Spinal cord (tissue), 10 donors: ENCODE data around the gene ANKRD28. TPM values are rescaled to one million over a fixed set of nuclear protein-coding genes. Genes with fewer than 3 reads are reported as not detected.

Experiments
- DNase-seq, 6 donors: peaks; one replicate each; pipeline versions ENCODE4 v3.0.0 to v3.0.0-alpha.2; 2013 to 2015; ENCODE audit warnings: low spot score in 6 of 6, low read depth in 4 of 6
- H3K27ac ChIP-seq: one replicate; pipeline ENCODE4 v1.5.1; 2013; ENCODE audit warnings: low read depth, low read length, control low read depth
- H3K27me3 ChIP-seq: one replicate; pipeline ENCODE4 v1.6.1; 2013; ENCODE audit warnings: low read length; ENCODE audit not compliant: control insufficient read depth, insufficient read depth
- H3K36me3 ChIP-seq: one replicate; pipeline ENCODE4 v1.6.1; 2013; ENCODE audit warnings: low read length; ENCODE audit not compliant: control insufficient read depth, insufficient read depth
- H3K4me1 ChIP-seq: one replicate; pipeline ENCODE4 v1.6.1; 2013; ENCODE audit warnings: low read length; ENCODE audit not compliant: control insufficient read depth, insufficient read depth
- H3K4me3 ChIP-seq: one replicate; pipeline ENCODE4 v1.5.1; 2013; ENCODE audit warnings: low read depth, low read length, control low read depth
- H3K9me3 ChIP-seq: one replicate; pipeline ENCODE4 v1.6.1; 2013; ENCODE audit warnings: low read length; ENCODE audit not compliant: control insufficient read depth, insufficient read depth
- WGBS: methylation state at CpG from one replicate; pipeline ENCODE4 v1.1.5; 2013; ENCODE audit warnings: missing lambda C conversion rate; ENCODE audit not compliant: insufficient coverage; 5-methylcytosine and 5-hydroxymethylcytosine counted together
- polyA plus RNA-seq, 2 donors: library from polyadenylated mRNA; unstranded; fragments of 120-200 nt; gene quantifications; one replicate each; pipeline ENCODE4 v1.2.1, GENCODE V29; 2013; ENCODE audit not compliant: insufficient read length in 2 of 2
- total RNA-seq, 2 donors: library from RNA; depleted of rRNA in 1 of 2; stranded (reverse); fragments of 120-200 nt in 1 of 2; fragments of >200 nt in 1 of 2; gene quantifications; one replicate each; pipeline versions ENCODE4 v1.2.3 to v1.2.4, GENCODE V29; 2013 to 2014
- donor health status: healthy.

The ANKRD28 gene
- total and polyA plus RNA-seq, 4 donors, result 37.8 to 89.3 (median 50.6) TPM

- Histone ChIP-seq H3K9me3 (no peaks in the 10 kb centered on the region), H3K4me1 (no peaks in the 10 kb centered on the region), H3K27me3 (no peaks in the 10 kb centered on the region), H3K36me3 (no peaks in the 10 kb centered on the region), H3K27ac (no peak overlapping the region), H3K4me3 (no peak overlapping the region)
- no peak for DNase-seq
- WGBS, result 92% methylated on average over 2 of the region's 2 CpGs
Measured at GRCh38 chr3:15808679-15809310, 11.0 kb upstream of the ANKRD28 start.

DNA sequence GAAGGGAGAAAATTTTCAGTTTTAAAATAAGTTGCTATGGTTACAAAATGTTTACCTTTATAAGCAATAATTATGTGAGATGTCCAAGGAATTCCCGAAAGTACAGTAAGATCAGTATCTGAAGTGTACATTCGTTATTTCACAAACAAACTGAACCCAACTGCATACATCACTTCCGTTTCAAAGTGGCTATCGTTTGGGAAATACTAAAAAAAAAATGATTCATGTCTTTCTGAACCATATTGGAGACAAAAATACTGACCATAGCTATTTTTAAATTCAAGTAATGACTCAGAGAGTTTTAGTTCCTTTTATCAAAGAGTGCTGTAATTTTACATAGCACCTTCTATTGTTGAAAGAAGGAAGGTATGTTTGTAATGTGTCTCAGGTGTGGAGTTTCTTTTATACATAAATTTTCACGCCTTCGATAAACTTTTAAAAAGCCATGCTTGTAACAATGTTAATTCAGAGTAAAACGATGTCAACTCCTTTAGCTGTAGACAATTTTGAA is 8.0 kb upstream of the ANKRD28 start:
- no CpG with 5 or more reads among the region's 7 CpGs for WGBS
- H3K36me3 ChIP-seq, result no peaks in the 10 kb centered on the region
- H3K9me3 ChIP-seq, result no peaks in the 10 kb centered on the region
- H3K27me3 ChIP-seq, result no peaks in the 10 kb centered on the region
- no peak for DNase-seq
- H3K4me3 ChIP-seq, result no peak overlapping the region
- H3K4me1 ChIP-seq, result no peaks in the 10 kb centered on the region
- no peak overlapping the region for H3K27ac ChIP-seq

DNA sequence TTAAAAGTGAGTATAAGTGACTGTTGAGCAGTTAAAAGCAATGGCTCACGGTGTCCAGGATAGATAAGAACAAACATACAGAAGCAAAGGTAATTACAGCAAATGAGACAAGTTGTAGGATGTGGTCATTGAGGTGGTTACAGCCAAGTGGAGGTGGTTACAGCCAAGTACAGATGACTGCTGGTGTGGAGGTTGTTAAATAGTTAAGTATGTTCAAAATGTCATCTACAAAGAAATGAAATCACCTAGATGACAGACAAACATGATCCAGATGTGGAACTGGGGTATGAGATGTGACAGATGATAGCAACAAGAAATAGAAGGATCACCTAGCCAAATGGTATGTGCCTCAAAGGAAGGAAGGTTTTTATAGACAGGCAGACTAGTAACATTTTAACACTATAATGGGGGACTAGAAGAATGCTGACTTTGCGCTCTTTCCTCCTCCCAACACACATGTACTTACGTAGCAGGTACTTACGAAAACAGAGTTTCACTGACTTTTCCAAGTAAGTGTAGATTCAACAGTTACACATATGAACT is 6.8 kb upstream of the ANKRD28 start:
- Histone ChIP-seq H3K4me1 (no peaks in the 10 kb centered on the region), H3K27ac (no peak overlapping the region), H3K27me3 (no peaks in the 10 kb centered on the region), H3K9me3 (no peaks in the 10 kb centered on the region), H3K36me3 (no peaks in the 10 kb centered on the region), H3K4me3 (no peak overlapping the region)
- WGBS, result no CpG with 5 or more reads among the region's 4 CpGs
- DNase-seq, result no peak

- H3K4me3 ChIP-seq, result no peak overlapping the region
- no peaks in the 10 kb centered on the region for H3K27me3 ChIP-seq
- DNase-seq, result no peak
- no peaks in the 10 kb centered on the region for H3K36me3 ChIP-seq
- no peaks in the 10 kb centered on the region for H3K9me3 ChIP-seq
- no peaks in the 10 kb centered on the region for H3K4me1 ChIP-seq
- no peak overlapping the region for H3K27ac ChIP-seq
- WGBS, result no CpG with 5 or more reads among the region's 2 CpGs
Measured at GRCh38 chr3:15803921-15804320, 6.1 kb upstream of the ANKRD28 start.

GRCh38 chr3:15801298-15801697 is 3.5 kb upstream of the ANKRD28 start:
- no peak overlapping the region for H3K4me3 ChIP-seq
- H3K36me3 ChIP-seq, result no peaks in the 10 kb centered on the region
- no peak overlapping the region for H3K27ac ChIP-seq
- no peaks in the 10 kb centered on the region for H3K4me1 ChIP-seq
- no peaks in the 10 kb centered on the region for H3K27me3 ChIP-seq
- H3K9me3 ChIP-seq, result no peaks in the 10 kb centered on the region
- WGBS, result no CpG with 5 or more reads among the region's 3 CpGs
- DNase-seq, result no peak

GRCh38 chr3:15800780-15801179 is 3.0 kb upstream of the ANKRD28 start:
- DNase-seq, result no peak
- H3K27ac ChIP-seq, result no peak overlapping the region
- H3K4me1 ChIP-seq, result no peaks in the 10 kb centered on the region

DNA sequence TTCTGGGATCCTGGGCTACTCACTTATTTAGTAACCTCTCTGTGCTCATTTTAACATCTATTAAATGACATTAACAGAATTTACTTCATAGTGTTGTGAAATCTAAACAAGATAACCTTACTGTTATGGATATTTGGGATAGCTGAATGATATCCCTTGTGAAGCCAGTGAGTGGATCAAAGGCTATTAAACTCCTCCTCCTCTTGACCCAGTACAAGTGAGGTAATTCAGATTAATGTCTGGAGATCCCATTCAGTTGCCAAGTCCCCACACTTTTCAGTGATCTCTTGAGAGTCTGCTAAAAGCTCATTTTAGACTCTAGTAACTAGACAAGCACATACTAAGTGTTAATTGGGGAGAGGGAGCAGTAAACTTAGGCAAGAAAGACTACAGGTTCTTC is 2.5 kb upstream of the ANKRD28 start:
- Histone ChIP-seq H3K27ac (no peak overlapping the region), H3K36me3 (no peaks in the 10 kb centered on the region), H3K4me1 (no peaks in the 10 kb centered on the region), H3K9me3 (no peaks in the 10 kb centered on the region), H3K27me3 (no peaks in the 10 kb centered on the region), H3K4me3 (no peak overlapping the region)
- no peak for DNase-seq

More at GRCh38 chr3:15800780-15801179, 3.0 kb upstream of the ANKRD28 start:
- Histone ChIP-seq H3K9me3 (no peaks in the 10 kb centered on the region), H3K4me3 (no peak overlapping the region), H3K36me3 (no peaks in the 10 kb centered on the region), H3K27me3 (no peaks in the 10 kb centered on the region)

- no peak overlapping the region for H3K4me3 ChIP-seq
- H3K4me1 ChIP-seq, result peaks cover 3% of the 10 kb centered on the region
- peak overlapping the region; percentile 97 for H3K27ac ChIP-seq
- WGBS, result 40% methylated on average over 1 of the region's 2 CpGs
- no peaks in the 10 kb centered on the region for H3K9me3 ChIP-seq
- H3K27me3 ChIP-seq, result no peaks in the 10 kb centered on the region
- H3K36me3 ChIP-seq, result no peaks in the 10 kb centered on the region
- no peak for DNase-seq
Measured at GRCh38 chr3:15798533-15799245, 910 bp upstream of the ANKRD28 start.

GRCh38 chr3:15796771-15797641 is 773 bp downstream of the ANKRD28 start:
- Histone ChIP-seq H3K9me3 (no peaks in the 10 kb centered on the region), H3K27ac (peak overlapping the region; percentile 97), H3K27me3 (no peaks in the 10 kb centered on the region), H3K4me3 (peak overlapping the region; percentile 55), H3K4me1 (peaks cover 5% of the 10 kb centered on the region), H3K36me3 (no peaks in the 10 kb centered on the region)
- WGBS, result 0% methylated on average over 2 of the region's 5 CpGs
- DNase-seq, result peak in 4 of 6 donors; percentile 40 to 84 (median 56)
